Adrenal gland (tissue), 5 donors: ENCODE measurements around the gene ALAD.

Source experiments
- CTCF ChIP-seq, 6 experiments: fragments of 450-650 bp in 4 of 6; fragments of 200-600 bp in 2 of 6; sonication (generic) in 1 of 6; IDR thresholded peaks; 1 replicate in 5 of 6; 2 replicates in 1 of 6; pipeline versions ENCODE4 v1.5.1 to v1.8.0; 2016 to 2021; ENCODE audit warnings: antibody characterized with exemption in 6 of 6, mild to moderate bottlenecking in 2 of 6, moderate library complexity in 1 of 6
- POLR2A ChIP-seq, 2 donors: fragments of 450-650 bp; IDR thresholded peaks; one replicate each; pipeline ENCODE4 v1.6.1; 2017; ENCODE audit warnings: antibody characterized with exemption in 2 of 2, mild to moderate bottlenecking in 2 of 2, moderate library complexity in 1 of 2
- donor health status: DM: no; HTN: no; CAD: no.

- TF ChIP-seq CTCF (IDR thresholded peaks at IDR 0.05) (no peak), POLR2A (IDR thresholded peaks at IDR 0.05) (peak in 1 of 2 donors; percentile 32)
These were observed 1.4 kb downstream of the ALAD start for GRCh38 chr9:113399646-113400200.
